22Rv1 (cell line): ENCODE results near the gene DNAH5.

Experiments
- ZFX ChIP-seq: fragments of 450-650 bp; IDR thresholded peaks from 2 replicates; pipeline ENCODE4 v1.6.1; 2017; ENCODE audit warnings: antibody characterized with exemption, borderline replicate concordance
- TF ChIP-seq, protein P1 (sequence below): fragments of 450-650 bp; IDR thresholded peaks from 2 replicates; pipeline ENCODE4 v1.5.1; 2017; ENCODE audit warnings: mild to moderate bottlenecking

DNA sequence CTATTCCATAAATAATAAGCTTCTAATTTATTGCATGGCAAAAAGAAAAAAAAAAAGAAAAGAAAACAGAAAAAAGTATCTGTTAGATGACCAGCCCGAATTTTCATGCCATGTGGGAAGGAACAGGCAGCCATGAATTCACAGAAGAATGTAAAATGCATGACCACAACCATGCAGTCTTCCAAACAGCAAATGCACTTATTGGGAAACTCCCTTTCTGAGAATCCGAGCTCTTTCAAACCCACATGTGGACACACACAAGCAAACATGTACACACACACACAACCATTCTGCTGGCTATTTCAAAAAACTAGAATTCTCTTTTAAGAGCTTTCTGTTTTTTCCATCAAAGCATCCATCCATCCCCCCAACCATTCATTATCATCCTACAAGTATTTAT, 236.1 kb downstream of the DNAH5 start:
- TF ChIP-seq, protein P1, sequence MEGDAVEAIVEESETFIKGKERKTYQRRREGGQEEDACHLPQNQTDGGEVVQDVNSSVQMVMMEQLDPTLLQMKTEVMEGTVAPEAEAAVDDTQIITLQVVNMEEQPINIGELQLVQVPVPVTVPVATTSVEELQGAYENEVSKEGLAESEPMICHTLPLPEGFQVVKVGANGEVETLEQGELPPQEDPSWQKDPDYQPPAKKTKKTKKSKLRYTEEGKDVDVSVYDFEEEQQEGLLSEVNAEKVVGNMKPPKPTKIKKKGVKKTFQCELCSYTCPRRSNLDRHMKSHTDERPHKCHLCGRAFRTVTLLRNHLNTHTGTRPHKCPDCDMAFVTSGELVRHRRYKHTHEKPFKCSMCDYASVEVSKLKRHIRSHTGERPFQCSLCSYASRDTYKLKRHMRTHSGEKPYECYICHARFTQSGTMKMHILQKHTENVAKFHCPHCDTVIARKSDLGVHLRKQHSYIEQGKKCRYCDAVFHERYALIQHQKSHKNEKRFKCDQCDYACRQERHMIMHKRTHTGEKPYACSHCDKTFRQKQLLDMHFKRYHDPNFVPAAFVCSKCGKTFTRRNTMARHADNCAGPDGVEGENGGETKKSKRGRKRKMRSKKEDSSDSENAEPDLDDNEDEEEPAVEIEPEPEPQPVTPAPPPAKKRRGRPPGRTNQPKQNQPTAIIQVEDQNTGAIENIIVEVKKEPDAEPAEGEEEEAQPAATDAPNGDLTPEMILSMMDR, result no peak
- TF ChIP-seq ZFX, result no peak
